Measurements from ENCODE around the gene SLC26A2. TPM values are rescaled to one million over a fixed set of nuclear protein-coding genes. Genes with fewer than 3 reads are reported as not detected.
"Not testable (repeated sequence)": the region's sequence is repeated elsewhere in the genome, so short reads cannot be mapped to it uniquely, and the experiment has no call there.

SLC26A2 gene
- total RNA-seq, 1 experiment from 2014 or later = 36.3 TPM

DNA sequence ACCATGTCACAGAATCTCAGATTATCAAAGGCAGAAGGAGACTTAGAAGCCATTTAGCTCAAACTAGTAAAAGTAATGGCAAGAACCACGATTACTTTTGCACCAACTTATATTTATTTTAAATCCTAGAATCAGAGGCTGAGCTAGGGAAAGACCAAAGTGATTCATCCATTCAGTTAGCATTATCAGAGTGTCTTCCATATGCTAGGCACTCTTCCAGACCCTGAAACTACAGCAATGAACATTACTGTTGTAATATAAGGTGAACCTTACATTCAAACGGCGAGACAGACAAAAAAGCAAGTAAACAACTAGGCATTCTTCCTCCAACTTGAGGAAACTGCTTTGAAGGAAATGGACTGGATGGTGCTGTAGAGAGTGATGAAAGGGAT, 23.9 kb upstream of the SLC26A2 start:
- DNase-seq (ENCODE audit: low read depth) = no peak

DNA sequence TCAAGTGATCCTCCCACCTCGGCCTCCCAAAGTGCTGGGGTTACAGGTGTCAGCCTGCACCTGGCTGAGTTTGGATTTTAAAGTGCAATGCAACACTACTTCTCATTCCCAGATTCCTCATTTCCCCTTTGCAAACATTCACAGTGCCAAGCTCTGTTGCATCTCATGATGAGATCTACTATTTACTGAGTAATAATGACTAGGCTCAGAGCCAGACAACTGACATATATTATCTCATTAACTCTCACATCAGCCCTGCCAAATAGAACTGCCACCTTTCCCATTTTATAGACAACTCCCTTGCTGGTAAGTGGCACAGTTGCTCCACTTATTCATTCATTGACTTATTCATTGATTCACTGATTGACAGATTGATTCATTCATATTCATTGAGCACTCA, 22.9 kb upstream of the SLC26A2 start:
- no peak for DNase-seq (ENCODE audit: low read depth)

DNA sequence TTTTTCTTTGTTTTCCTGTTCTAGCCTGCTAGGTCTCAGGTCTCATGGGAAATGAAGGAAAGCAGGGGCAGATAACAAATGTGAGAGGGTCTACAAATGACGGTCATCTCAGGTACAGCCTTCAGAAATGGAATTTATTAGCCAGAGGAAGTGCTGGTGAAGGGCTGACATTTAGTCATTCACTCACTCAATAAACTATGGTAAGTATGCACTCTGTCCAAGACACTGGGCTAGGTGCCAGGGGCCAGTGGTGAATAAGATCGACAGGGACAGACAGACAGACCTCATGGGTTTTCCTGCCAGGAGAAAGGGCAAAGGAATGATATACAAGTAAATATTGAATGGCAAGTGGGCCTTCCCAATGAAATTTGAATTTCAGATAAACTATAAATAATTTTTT, 22.3 kb upstream of the SLC26A2 start:
- DNase-seq (ENCODE audit: low read depth) = peak; percentile 98

DNA sequence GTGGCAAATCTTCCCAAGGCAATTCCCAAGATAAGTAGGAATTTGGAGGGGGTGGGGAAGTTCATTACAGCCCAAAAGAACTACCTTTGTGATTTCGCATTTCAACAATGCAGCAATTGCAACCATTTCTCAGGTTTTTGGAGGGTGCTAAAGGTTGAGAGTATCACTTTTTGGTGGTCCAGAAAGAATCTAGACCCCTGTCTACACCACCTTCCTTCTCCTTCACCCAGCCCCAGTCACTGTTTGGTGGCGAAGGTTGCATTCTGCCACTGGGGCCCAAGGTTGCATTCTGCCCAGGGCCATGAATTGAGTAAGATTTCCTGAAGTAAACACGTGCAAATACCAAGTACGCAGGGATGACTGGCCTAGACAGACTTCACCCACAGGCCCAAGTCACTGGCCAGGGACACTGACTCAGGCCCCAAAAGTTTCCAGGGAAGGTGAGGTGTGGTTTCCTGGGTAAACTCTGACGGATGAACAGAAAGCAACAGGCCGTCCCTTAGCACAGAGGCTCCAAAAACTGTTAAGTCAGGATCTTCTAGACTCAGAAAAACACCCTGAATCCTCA, 21.7 kb upstream of the SLC26A2 start:
- peak; percentile 90 for DNase-seq (ENCODE audit: low read depth)

DNA sequence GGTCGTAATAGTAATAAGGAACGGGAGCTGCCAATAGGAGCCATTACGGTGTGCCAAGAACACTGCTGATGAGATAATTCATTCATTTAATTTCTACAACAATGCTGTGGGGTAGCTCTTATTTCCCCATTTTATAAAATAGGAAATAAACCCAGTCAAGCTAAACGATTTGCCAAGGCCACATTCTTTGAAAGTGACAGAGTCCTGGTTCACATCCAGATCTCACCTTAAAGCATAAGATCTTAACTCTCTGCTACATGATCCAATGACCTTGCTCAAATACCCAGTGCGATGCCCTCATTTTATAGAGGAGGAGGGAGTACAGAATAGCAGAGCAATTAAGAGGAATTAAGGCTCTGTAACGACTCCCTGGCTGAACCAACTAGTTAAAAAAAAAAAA, 21.0 kb upstream of the SLC26A2 start:
- DNase-seq (ENCODE audit: low read depth) = no peak

DNA sequence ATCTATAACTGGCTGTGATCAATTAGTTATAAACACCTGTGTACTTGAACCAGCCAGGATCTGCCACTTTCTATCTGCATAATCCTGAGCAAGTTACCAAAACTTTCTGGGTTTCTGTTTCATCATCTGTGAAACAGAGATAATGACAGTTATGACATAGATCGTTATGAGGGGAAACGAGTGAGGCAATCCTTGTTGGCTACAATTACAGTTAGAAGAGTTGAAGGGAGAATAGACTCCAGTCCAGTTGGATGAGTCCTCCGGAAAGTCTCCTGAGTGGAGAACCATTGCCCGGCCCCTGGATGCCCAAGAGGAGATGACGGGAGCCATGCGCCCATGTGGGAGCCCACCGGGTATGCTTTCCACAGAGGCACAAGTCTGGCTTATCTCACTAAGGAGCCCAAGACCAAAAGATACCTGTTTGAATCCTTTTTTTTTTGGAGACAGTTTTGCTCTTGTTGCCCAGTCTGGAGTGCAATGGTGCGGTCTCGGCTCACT, 20.4 kb upstream of the SLC26A2 start:
- no peak for DNase-seq (ENCODE audit: low read depth)

DNA sequence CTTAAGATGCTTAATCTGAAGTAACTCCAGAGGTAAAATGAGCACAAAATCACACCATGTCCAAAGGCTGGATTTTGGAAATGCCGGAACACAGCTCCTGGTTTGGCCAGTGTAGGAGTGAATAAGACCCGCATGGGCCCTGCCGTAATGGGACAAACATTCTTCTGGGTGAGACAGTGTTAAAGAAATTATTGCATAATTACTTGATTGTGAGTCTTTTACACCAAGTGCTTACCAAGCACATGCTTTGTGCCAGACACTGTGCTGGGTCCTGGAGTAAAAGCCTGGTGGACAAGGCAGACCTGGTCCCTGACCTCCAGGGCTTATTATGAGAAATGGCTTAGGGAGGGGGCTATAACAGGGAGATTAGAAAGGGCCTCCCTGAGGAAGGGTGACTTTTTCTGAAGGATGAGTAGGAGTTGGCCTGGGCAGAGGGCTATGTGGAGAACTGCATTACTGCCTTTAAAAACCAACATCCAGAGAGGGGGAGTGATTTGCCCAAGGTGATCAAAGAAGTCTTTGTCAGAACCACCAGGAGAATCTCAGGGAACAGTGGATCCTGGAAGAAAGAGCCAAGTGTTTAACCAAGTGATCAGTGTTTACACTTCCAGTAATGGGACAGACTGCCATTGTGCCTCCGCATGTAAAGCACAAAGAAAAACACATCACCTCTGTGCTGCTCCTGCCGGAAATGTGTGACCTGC, 19.5 kb upstream of the SLC26A2 start:
- DNase-seq (ENCODE audit: low read depth) = no peak

DNA sequence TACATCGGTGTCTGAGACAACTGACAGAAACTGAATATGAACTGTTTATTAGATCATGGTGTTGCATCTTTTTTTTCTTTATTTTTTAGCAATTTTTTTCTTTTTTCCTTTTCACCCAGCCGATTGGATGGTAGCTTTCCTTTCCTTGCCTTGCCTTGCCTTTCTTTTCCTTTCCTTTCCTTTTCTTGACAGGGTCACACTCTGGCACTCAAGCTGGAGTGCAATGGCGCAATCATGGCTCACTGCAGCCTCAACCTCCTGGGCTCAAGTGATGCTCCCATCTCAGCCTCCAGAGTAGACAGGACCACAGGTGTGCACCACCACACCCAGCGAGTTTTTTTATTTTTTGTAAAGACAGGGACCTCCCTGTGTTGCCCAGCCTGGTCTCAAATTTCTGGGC, 18.8 kb upstream of the SLC26A2 start:
- no peak for DNase-seq (ENCODE audit: low read depth)

DNA sequence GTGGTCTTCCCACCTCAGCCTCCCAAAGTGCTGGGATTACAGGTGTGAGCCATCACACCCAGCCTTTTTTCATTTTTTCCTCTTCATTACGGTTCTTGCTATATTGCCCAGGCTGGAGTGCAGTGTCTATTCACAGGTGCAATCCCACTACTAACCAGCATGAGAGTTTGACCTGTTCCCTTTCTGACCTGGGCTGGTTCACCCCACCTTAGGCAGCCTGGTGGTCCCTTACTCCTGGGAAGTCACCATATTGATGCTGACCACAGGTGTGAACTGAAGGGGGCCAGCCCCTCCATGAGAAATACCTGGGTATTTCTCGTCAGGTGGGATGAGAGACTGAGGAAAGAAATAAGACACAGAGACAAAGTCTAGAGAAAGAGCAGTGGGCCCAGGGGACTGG, 18.4 kb upstream of the SLC26A2 start:
- no peak for DNase-seq (ENCODE audit: low read depth)

DNA sequence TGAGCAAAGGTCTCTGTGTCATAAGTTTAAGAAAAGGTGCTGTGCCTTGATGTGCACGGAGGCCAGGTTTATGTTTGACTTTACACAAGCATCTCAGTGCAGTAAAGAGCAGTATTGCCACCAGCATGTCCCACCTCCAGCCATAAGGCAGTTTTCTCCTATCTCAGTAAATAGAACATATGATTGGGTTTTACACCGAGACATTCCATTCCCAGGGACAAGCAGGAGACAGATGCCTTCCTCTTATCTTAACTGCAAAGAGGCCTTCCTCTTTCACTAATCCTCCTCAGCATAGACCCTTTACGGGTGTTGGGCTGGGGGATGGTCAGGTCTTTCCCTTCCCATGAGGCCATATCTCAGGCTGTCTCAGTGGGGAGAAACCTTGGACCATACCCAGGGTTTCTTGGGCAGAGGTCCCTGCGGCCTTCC, 17.8 kb upstream of the SLC26A2 start:
- DNase-seq (ENCODE audit: low read depth) = not testable (repeated sequence)

DNA sequence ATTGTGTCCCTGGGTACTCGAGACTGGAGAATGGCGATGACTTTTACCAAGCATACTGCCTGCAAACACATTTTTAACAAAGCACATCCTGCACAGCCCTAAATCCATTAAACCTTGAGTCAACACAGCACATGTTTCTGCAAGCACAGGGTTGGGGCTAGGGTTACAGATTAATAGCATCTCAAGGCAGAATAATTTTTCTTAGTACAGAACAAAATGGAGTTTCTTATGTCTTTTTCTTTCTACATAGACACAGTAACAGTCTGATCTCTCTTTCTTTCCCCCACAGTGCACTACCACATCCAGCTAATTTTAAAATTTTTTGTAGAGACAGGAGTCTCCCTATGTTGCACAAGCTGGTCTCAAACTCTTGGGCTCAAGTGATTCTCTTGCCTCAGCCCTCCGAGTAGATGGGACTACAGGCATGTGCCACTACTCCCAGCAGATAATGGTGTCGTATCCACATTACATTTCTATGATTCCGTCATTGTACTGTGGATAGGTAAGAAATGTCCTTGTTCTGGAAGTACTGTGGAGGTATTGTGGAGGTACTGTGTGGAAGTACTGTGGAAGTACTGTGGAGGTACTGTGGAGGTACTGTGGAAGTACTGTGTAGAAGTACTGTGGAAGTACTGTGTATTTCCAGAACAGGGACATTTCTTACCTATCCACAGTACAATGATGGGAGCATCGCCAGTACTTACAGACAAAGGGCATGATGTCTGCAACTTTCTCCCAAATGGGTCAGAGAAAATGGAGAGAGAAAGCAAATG, 17.2 kb upstream of the SLC26A2 start:
- DNase-seq (ENCODE audit: low read depth) = not testable (repeated sequence)

DNA sequence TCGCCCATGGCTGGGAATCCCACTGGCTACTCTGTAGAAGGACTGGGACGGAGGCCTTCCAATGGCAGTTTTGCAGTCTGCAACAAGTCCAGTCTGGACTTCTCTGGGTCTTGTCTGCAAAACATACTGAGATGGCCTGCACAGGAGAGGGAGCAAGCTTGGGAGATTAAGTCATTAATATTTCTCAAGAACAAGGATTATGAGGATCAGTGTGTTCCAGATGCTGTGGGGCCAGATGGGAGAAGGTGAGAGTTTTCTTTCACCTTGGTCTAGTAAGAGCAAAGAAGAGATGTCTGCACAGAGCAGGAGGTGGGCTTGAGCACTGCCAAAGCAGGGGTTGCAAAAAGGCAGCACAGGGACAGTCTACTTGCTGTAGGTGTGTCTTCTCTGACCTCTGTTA, 15.9 kb upstream of the SLC26A2 start, which contains the start of gene PDE6A:
Gene PDE6A (minus strand): TSS at position 128 of the 400 bp plus-strand sequence. CDS start 120 bp downstream, at position 8.
- DNase-seq (ENCODE audit: low read depth) = no peak

DNA sequence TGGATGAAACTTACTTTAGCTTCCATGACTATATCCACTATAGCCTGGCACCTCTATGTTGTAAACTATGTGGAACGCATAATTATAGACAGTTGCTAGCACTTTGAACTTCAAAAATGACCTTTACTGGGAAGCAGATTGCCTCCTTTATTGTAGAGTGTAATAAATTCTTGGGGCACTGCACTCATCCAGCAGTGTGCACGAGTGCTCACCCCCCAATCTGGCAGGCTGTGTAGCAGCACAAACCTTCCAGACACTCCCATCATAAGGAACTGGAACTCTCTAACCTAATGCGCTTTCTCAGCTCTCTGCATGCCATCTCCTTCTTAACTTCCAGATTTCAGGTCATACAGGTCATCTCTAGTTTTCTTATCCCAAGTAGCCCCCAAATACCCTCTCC, 14.4 kb upstream of the SLC26A2 start:
- DNase-seq (ENCODE audit: low read depth) = no peak

DNA sequence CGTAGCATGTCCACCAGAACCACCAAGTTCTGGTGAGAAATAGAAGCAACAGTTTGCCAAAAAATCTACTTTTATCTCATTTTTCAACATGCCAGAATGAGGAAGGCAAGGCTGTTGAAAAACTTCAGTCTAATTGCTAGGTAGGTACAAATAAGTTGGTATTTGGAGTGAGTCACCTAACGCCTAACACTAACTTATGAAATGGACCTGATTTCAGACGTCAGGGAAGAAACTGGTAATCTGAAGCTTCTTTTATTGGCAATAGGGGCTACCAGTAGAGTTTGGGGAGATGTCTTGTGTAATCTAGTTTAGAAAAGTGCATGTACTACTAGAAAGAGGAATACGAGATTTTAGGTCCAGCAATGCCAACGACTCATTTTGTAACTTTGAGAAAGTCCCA, 11.6 kb upstream of the SLC26A2 start:
- DNase-seq (ENCODE audit: low read depth) = no peak

DNA sequence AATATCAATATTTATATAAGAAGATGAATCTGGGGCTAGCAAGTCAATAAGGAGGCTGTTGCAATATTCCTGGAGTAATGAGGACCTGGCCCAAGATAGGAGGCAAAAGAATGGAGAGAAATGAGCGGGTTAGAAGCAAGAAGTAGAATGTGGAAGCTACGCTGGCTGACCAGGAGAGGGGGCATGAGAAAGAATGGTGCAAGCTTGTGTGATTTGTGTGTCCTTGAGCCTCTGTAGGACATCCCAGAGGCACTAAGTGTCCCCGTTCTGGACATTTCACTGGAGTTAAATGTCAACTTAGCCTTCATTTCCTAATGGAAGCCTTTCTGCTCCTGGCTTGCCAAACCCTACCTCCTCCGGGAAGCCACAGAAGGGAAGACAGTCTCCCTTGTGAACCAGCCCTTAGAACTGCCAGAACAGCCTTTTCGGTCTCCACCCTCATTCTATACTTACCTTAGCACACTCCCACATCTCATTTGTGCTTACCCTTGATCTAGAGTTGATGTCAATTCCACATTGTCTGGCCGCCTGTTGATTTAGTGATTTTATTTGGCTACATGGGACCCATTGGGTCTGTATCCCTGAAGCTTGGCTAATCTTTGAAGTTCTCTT, 9.3 kb upstream of the SLC26A2 start:
- no peak for DNase-seq (ENCODE audit: low read depth)

DNA sequence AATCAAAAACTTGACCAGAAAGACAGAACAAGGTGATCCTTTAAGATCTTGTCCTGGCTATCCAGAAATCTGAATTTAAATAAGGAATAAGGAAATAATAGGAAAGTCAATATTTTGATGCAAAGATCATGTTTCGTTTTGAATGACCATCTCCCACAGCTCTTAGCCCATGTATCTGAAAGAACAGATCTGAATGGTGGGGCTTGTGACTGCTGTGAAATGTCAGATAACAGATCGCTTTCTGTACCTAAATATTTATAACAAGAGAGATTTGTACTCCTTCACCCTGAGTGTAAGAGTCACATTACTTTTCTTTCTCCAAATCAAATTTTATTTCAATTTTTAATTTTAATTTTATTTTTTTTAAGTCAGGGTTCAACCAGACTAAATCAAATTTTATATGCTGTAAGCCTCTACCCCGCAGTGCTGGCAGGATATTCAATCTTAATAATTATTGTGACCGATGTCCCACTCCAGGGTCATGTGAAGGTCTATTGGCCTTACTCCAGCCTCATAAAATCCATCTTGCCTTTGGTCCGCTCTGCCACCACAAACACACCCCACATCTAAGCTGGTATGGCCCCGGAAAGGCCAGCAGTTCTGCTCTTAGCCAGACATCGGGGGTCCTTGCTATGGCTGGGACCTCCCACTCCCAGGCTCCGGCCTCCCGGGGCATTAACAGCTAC, 7.0 kb upstream of the SLC26A2 start:
- DNase-seq (ENCODE audit: low read depth) = no peak

DNA sequence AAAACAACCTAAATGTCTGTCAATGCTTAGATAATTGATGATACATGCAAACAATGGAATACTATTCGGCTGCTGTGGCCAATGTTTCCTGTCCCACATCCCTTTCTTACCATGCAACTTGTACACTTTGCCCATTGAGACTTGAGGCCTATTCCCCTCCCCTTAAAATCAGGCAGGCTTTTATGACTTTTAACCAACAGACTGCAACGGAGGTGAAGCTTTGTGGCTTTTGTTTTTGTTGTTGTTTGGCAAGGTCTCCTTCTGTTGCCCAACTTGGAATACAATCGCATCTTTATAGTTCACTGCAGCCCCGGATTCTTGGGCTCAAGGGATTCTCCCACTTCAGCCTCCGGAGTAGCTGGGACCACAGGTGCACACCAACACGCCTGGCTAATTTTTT, 5.8 kb upstream of the SLC26A2 start:
- DNase-seq (ENCODE audit: low read depth) = no peak

DNA sequence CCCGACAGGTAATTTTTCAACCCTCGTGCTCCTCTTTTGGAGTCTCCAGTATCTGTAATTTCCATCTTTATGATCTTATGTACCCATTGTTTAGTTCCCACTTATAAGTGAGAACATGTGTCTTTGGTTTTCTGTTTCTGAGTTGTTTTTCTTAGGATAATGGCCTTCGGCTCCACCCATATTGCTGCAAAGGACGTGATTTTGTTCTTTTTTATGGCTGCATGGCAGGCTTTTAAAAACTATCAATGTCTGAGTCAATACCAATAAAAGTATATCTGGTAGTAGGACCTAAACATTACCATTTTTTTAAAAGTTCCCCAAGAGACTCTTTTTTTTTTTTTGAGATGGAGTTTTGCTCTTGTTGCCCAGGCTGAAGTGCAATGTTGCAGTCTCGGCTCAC, 3.9 kb upstream of the SLC26A2 start:
- no peak for DNase-seq (ENCODE audit: low read depth)

DNA sequence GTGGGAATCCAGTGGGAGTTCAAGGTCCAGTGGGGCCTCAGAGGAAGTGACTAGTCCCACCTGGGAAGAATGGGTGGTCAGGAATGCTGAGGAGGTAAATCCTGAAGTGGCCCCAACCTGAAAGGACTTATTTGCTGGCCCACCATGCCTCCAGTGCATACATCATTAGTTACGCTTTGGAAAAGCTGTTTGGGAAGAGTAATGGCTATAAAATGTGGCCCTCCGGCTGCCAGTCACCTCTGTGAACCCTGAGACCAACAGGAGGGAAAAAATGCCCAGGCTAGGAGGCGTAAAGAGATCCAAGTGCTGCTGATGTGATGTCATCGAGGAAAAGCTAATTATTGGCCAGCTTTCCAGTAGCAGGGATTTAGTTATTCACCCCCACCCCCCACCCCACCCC, 2.7 kb upstream of the SLC26A2 start:
- no peak for DNase-seq (ENCODE audit: low read depth)

DNA sequence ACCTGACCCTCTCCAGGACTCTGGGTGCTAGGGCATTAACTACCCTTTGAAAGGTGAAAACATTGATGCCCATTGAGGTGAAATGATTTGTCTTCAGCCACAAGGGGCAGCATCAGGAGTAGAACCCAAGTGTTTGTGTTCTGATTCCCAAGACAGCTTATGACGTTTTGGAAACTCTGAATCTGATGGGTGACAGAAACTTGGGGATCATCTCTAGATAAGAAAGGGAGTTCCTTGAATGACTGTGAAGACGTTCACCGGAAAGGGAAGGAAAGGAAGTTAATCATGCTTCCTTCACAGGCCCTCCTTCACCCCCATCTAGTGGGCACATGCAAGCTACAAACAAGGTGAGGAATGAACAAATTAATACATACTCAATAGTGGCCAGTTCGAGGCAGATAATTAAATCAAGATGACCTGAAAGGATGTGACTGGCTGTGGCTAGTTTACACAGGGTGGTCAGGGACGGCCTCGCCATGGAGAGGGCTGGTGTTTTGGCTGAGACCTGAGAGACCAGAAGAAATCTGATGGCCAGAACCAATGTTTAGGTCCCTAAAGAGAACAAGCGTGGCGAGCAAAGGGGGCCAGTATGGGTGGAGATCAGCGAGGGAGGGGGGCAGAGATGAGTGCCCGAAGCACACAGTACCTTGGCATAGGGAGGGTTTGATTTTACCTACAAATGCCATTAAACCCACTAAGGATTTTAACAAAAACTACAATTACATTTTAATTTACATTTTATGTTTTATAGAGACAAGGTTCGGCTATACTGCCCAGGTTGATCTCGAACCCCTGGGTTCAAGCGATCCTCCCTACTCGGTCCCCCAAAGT, 937 bp upstream of the SLC26A2 start:
- DNase-seq (ENCODE audit: low read depth) = peak; percentile 78

Measured in LHCN-M2 (cell line).